ENCODE results near the gene GNG2. TPM values are rescaled to one million over a fixed set of nuclear protein-coding genes. Genes with fewer than 3 reads are reported as not detected.

The GNG2 gene
- total and polyA plus RNA-seq, 2 experiments from 2014 or later: 9.9 to 14.8 TPM

GRCh38 chr14:52008136-52008535, 147.7 kb downstream of the GNG2 start:
- Mint-ChIP-seq H3K36me3 (ENCODE audit: low read depth) (peaks cover 74% of the 10 kb centered on the region), H3K4me3 (no peak overlapping the region), H3K4me1 (peaks cover 12% of the 10 kb centered on the region), H3K27ac (no peak overlapping the region), H3K27me3 (ENCODE audit: insufficient read depth, low read depth, poor library complexity) (peaks cover 4% of the 10 kb centered on the region), H3K9me3 (no peaks in the 10 kb centered on the region)
- no peaks in the 10 kb centered on the region; the same call in 1 of the 2 replicates for H3K79me2 ChIP-seq (replicated peaks; ENCODE audit: insufficient read depth)
- no peak for ATAC-seq
- H3F3A ChIP-seq (replicated peaks; ENCODE audit: low read depth): no peaks in the 10 kb centered on the region
- TF ChIP-seq ETS1 (IDR thresholded peaks at IDR 0.05): no peak
- TF ChIP-seq CREB1 (CRISPR knock-in tag; IDR thresholded peaks at IDR 0.05; ENCODE audit: low read depth): no peak
- no peak for TF ChIP-seq NANOG (IDR thresholded peaks at IDR 0.05; ENCODE audit: borderline replicate concordance)
- TF ChIP-seq CTCF (conservative IDR thresholded peaks at IDR 0.05; ENCODE audit: low read depth in 2 of 2): no peak
- TF ChIP-seq EZH2phosphoT487 (IDR thresholded peaks at IDR 0.05; ENCODE audit: unreplicated experiment): no peak
- TF ChIP-seq ZNF331 (CRISPR knock-in tag; IDR thresholded peaks at IDR 0.05; ENCODE audit: low read depth): no peak
- TF ChIP-seq ZNF114 (CRISPR knock-in tag; IDR thresholded peaks at IDR 0.05): no peak
- TF ChIP-seq EZH2 (IDR thresholded peaks at IDR 0.05; ENCODE audit: low read depth, unreplicated experiment): no peak
- TF ChIP-seq STAT1 (IDR thresholded peaks at IDR 0.05; ENCODE audit: unreplicated experiment): no peak
- no peak for TF ChIP-seq JUNB (IDR thresholded peaks at IDR 0.05; ENCODE audit: unreplicated experiment)
- TF ChIP-seq POLR2AphosphoS5 (IDR thresholded peaks at IDR 0.05; ENCODE audit: low read depth): no peak
- TF ChIP-seq ZNF462 (CRISPR knock-in tag; IDR thresholded peaks at IDR 0.05): no peak
- no peak for TF ChIP-seq REST (IDR thresholded peaks at IDR 0.05; ENCODE audit: unreplicated experiment)
- H3K36me3 ChIP-seq (ENCODE audit: insufficient read depth): peaks cover 46% of the 10 kb centered on the region
- no peak overlapping the region for H3K27ac ChIP-seq (ENCODE audit: low read depth)
- DNase-seq (ENCODE audit: low spot score): no peak
- H4K20me1 ChIP-seq (replicated peaks; ENCODE audit: insufficient read depth): peaks cover 6% of the 10 kb centered on the region; the same call in 1 of the 2 replicates
- peaks cover 27% of the 10 kb centered on the region for H3K4me1 ChIP-seq (ENCODE audit: insufficient read depth)
- H3K9me2 ChIP-seq (ENCODE audit: insufficient read depth): no peaks in the 10 kb centered on the region
- H3K27me3 ChIP-seq (ENCODE audit: insufficient read depth): no peaks in the 10 kb centered on the region
- H2AFZ ChIP-seq: no peak overlapping the region
- no peak overlapping the region for H3K4me3 ChIP-seq
- no peak overlapping the region for H3K4me2 ChIP-seq
